GM08714 (cell line): ENCODE data around the gene ICAM3.
"Not testable (repeated sequence)": the region's sequence is repeated elsewhere in the genome, so short reads cannot be mapped to it uniquely, and the experiment has no call there.

Experiments
- H3K4me3 ChIP-seq: fragments of 200-500 bp; sonication (Bioruptor generic); 2 replicates; pipeline ENCODE4 v1.5.1; 2014; ENCODE audit warnings: mild to moderate bottlenecking, low read length, inconsistent platforms
- ZNF274 ChIP-seq: IDR thresholded peaks from 2 replicates; pipeline ENCODE4 v1.6.1; 2012; ENCODE audit warnings: mild to moderate bottlenecking, low read depth, low read length

The ICAM3 gene

GRCh38 chr19:10362259-10362658 lies 22.8 kb upstream of the ICAM3 start:
- no peak overlapping the region for H3K4me3 ChIP-seq
- TF ChIP-seq ZNF274, result no peak

- TF ChIP-seq ZNF274, result no peak
- H3K4me3 ChIP-seq, result no peak overlapping the region
These were observed 22.2 kb upstream of the ICAM3 start for GRCh38 chr19:10361569-10362011.

DNA sequence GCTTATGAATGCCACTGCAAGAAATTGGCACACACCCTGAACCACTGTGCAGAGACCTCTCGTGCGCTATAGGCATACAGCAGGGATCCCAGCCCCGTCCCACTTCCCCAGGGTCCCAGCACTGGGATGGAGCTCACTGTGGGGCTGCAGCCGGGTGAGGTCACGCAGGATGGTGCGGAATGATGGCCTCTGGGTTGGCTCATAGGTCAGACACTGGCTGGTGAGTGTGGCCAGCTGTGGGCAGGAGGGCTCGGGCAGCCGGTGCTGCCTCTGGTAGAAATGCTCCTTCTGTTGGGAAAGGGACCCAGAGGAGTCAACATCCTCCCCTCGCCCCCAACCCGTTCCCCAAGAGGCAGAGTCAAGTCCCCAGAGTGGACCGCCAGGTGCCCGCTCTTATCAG lies 17.0 kb upstream of the ICAM3 start:
- TF ChIP-seq ZNF274, result no peak
- no peak overlapping the region for H3K4me3 ChIP-seq

DNA sequence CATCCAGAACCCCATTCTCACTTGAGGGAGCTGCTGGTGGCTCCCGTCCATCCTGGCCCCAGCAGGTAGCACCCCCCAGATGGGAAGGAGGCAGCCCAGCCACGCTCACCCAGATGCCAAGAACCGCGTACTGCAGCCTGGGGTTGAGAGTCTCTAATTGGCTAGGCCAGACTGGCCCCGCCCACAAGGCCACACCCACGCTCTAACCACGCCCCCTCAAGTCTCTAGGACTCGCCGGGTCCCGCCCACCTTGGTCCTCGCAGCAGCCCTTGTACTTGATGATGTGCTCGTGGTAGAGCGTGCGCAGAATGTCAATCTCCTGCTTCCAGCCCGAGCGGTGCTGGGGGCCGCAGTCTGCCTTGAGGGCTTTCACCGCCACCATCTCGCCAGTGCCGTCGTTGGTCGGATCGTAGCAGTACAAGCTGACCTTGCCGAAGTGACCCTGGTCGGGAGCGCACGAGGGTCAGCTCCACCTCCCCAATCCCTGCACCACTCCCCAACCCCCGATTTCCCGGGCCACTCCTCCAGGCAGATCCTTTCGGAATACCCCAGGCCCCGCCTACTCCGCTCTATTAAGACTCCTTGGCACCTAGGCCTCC lies 14.5 kb upstream of the ICAM3 start:
- no peak for TF ChIP-seq ZNF274
- no peak overlapping the region for H3K4me3 ChIP-seq

- TF ChIP-seq ZNF274, result no peak
- H3K4me3 ChIP-seq, result no peak overlapping the region
These were observed 13.6 kb upstream of the ICAM3 start for GRCh38 chr19:10352764-10353671.

- no peak overlapping the region for H3K4me3 ChIP-seq
- no peak for TF ChIP-seq ZNF274
These were observed 7.1 kb upstream of the ICAM3 start for GRCh38 chr19:10346509-10346908.

DNA sequence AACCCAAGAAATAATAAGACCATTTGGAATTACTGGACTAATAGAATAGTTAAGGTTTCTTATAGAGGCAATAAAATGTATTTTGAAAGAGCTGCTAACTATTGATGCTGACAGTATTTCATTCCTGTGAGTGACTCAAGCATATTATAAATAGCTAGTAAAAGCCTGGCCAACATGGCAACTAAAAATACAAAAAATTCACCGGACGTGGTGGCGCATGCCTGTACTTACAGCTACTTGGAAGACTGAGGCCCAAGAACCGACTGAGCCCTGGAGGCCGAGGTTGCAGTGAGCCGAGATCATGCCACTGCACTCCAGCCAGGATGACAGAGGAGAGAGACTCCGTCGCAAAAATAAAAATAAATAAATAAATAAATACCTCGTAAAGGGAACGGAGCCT lies 5.4 kb upstream of the ICAM3 start:
- no peak overlapping the region for H3K4me3 ChIP-seq
- no peak for TF ChIP-seq ZNF274

DNA sequence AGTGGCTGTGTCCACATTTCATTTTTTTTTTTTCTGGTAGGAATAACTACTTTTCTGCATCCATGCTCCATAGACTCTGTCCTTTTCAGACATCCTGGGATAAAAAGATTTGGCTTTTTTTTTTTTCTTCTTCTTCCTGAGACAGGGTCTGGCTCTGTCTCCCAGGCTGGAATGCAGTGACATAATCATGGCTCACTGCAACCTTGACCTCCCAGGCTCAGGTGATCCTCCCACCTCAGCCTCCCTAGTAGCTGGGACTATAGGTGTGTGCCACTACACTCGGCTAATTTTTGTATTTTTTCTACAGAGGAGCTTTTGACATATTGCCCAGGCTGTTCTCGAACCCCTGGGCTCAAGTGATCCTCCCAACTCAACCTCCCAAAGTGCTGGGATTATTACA lies 4.1 kb upstream of the ICAM3 start:
- no peak for TF ChIP-seq ZNF274
- no peak overlapping the region for H3K4me3 ChIP-seq

DNA sequence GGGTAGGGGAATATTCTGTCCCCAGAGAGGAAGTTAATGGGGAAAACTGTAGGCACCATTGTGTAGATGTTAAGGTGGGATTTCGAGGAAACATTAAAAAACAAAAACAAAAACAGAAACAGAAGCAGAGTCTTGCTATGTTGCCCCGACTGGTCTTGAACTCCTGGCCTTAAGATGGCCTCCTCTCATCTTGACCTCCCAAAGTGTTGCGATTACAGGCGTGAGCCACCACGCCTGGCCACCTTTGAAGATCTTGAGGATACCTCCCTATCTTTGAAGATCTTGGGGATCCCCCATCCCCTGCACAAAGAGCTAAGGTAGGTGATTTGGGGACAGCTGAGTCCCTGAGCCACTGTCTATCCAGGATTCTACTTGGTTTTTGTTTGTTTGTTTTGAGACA lies 553 bp upstream of the ICAM3 start:
- TF ChIP-seq ZNF274, result no peak
- peak overlapping the region; percentile 61; the same call in 1 of the 2 replicates for H3K4me3 ChIP-seq

DNA sequence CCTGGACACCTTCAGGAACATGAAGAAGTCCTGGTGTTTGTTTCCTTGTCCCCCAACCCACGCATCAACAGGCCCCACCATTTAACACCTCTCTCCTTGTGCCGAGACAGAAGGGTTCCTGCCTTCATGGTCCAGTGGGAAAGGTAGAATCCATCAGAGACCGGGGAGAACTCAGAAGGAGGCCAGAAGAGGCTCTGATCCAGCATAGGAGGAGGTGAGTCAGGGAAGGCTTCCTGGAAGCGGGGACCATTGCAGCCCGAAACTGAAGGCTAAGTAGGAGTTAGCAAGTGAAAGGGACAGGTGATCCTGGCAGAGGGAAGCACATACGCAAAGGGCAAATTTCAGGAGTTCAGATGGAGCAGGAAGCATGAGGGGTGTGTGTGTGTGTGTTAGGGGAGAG lies 484 bp downstream of the ICAM3 start:
- no peak for TF ChIP-seq ZNF274
- H3K4me3 ChIP-seq, result peak overlapping the region; percentile 61; the same call in 1 of the 2 replicates

GRCh38 chr19:10336725-10337124 lies 2.7 kb downstream of the ICAM3 start:
- not testable (repeated sequence) for H3K4me3 ChIP-seq

GRCh38 chr19:10335352-10335985 lies 4.0 kb downstream of the ICAM3 start:
- no peak overlapping the region for H3K4me3 ChIP-seq
- TF ChIP-seq ZNF274, result no peak

- TF ChIP-seq ZNF274, result no peak
- H3K4me3 ChIP-seq, result no peak overlapping the region
These were observed 4.7 kb downstream of the ICAM3 start for GRCh38 chr19:10334588-10335351.
